Smooth muscle cell (in vitro differentiated cells): ENCODE data around the gene OR2D2. TPM values are rescaled to one million over a fixed set of nuclear protein-coding genes. Genes with fewer than 3 reads are reported as not detected.
"Not testable (repeated sequence)": the region's sequence is repeated elsewhere in the genome, so short reads cannot be mapped to it uniquely, and the experiment has no call there.

Experiments used
- DNase-seq: peaks from one replicate; lab custom pipeline; 2025; ENCODE audit not compliant: unreplicated experiment; lab: John Stamatoyannopoulos, UW
- H2AFZ ChIP-seq: fragments of 200-600 bp; sonication (generic); 2 replicates; pipeline ENCODE4 v1.6.0; 2016; ENCODE audit warnings: antibody characterized with exemption, low read depth, mild to moderate bottlenecking
- H3F3A ChIP-seq: fragments of 200-600 bp; sonication (generic); 2 replicates; pipeline ENCODE4 v1.6.0; 2017; ENCODE audit warnings: antibody characterized with exemption, low read depth
- H3K27ac ChIP-seq: fragments of 200-600 bp; sonication (generic); 2 replicates; pipeline ENCODE4 v1.5.1; 2016; ENCODE audit warnings: low read depth, mild to moderate bottlenecking
- H3K27me3 ChIP-seq: fragments of 200-600 bp; sonication (generic); 2 replicates; pipeline ENCODE4 v1.6.1; 2016; ENCODE audit warnings: low read depth, mild to moderate bottlenecking
- H3K36me3 ChIP-seq: fragments of 200-600 bp; sonication (generic); 2 replicates; pipeline ENCODE4 v1.5.1; 2016; ENCODE audit warnings: low read depth
- H3K4me1 ChIP-seq: fragments of 200-600 bp; sonication (generic); 2 replicates; pipeline ENCODE4 v1.5.1; 2016; ENCODE audit warnings: low read depth
- H3K4me2 ChIP-seq: fragments of 200-600 bp; sonication (generic); 2 replicates; pipeline ENCODE4 v1.6.0; 2016; ENCODE audit warnings: mild to moderate bottlenecking
- H3K4me3 ChIP-seq: fragments of 200-600 bp; sonication (generic); 2 replicates; pipeline ENCODE4 v1.5.1; 2016; ENCODE audit warnings: mild to moderate bottlenecking
- H3K79me2 ChIP-seq: fragments of 200-600 bp; sonication (generic); 2 replicates; pipeline ENCODE4 v1.6.0; 2016; ENCODE audit warnings: low read depth, mild to moderate bottlenecking
- H3K9ac ChIP-seq: fragments of 200-600 bp; sonication (generic); 2 replicates; pipeline ENCODE4 v1.6.0; 2016; ENCODE audit warnings: low read depth
- H3K9me3 ChIP-seq: fragments of 200-600 bp; sonication (generic); replicated peaks from 2 replicates; pipeline ENCODE4 v1.5.1; 2016; ENCODE audit warnings: low read depth
- H4K20me1 ChIP-seq: fragments of 200-600 bp; sonication (generic); 2 replicates; pipeline ENCODE4 v1.6.0; 2016; ENCODE audit warnings: low read depth
- WGBS: methylation state at CpG from one replicate; pipeline ENCODE4 v1.1.7; 2016; ENCODE audit warnings: low lambda C conversion rate; 5-methylcytosine and 5-hydroxymethylcytosine counted together
- polyA plus RNA-seq: library from polyadenylated mRNA; unstranded; fragments of >200 nt; fragmentation: Nextera tagmentation; extraction: Ambion mirVana; gene quantifications from 2 replicates; pipeline ENCODE4 v1.2.1, GENCODE V29; 2016
- total RNA-seq: library from RNA; depleted of rRNA; stranded (reverse); fragments of >200 nt; gene quantifications from 2 replicates; pipeline ENCODE4 v1.2.3, GENCODE V29; 2014
- TF ChIP-seq, protein P1 (sequence below): fragments of 200-600 bp; sonication (generic); IDR thresholded peaks from 2 replicates; pipeline ENCODE4 v1.5.1; 2017; ENCODE audit warnings: borderline replicate concordance, mild to moderate bottlenecking, antibody characterized with exemption; ENCODE audit not compliant: insufficient read depth, poor library complexity, severe bottlenecking

The OR2D2 gene
- total and polyA plus RNA-seq, 2 experiments from 2014 or later = 0.13 TPM; not detected in 1

DNA sequence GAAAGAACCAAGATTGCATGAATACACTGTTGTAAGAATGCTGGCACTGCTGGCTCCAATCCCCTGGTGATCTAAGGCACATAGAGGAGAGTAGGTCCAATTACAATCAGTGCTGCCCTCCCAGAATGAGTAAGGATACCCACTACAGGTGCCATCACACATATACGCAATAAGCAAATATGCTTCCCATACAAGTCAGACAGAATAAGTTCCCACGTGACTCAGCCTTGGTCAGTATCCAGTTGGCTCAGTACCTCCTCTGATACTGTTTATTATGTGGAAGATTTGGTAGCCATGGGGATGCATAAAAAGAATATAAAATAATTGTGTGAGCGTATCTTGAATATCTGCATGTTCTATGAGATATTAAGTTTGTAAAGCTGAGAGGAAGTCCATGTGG, 19.6 kb upstream of the OR2D2 start:
- 93% methylated on average over 3 of the region's 3 CpGs for WGBS
- Histone ChIP-seq H3K27ac (no peak overlapping the region), H3F3A (no peaks in the 10 kb centered on the region), H3K79me2 (no peaks in the 10 kb centered on the region), H2AFZ (no peak overlapping the region), H3K4me2 (no peak overlapping the region), H3K27me3 (no peaks in the 10 kb centered on the region), H3K36me3 (no peaks in the 10 kb centered on the region), H3K9ac (no peak overlapping the region), H3K4me1 (no peaks in the 10 kb centered on the region), H4K20me1 (no peaks in the 10 kb centered on the region), H3K9me3 (no peaks in the 10 kb centered on the region), H3K4me3 (no peak overlapping the region)
- TF ChIP-seq, protein P1, sequence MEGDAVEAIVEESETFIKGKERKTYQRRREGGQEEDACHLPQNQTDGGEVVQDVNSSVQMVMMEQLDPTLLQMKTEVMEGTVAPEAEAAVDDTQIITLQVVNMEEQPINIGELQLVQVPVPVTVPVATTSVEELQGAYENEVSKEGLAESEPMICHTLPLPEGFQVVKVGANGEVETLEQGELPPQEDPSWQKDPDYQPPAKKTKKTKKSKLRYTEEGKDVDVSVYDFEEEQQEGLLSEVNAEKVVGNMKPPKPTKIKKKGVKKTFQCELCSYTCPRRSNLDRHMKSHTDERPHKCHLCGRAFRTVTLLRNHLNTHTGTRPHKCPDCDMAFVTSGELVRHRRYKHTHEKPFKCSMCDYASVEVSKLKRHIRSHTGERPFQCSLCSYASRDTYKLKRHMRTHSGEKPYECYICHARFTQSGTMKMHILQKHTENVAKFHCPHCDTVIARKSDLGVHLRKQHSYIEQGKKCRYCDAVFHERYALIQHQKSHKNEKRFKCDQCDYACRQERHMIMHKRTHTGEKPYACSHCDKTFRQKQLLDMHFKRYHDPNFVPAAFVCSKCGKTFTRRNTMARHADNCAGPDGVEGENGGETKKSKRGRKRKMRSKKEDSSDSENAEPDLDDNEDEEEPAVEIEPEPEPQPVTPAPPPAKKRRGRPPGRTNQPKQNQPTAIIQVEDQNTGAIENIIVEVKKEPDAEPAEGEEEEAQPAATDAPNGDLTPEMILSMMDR = no peak
- no peak for DNase-seq

DNA sequence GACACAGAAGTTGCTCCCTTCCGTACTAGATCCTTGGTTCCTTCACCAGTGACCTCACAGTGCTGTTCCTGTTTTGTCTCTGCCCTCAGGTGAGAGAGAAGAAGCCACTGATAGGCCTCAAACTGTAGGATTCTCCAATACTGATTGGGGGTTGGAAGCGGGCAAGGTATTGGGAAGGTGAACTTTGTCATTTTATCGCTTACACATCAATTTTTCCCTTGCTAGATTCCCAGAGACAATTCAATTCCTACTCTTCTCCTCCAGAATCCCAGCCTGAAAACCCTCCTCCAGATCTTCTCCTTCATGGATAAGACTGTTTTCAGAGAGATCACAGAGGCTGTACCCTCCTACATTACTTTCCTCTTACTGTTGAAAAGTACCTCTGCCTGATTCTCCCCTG, 19.1 kb upstream of the OR2D2 start:
- DNase-seq = no peak
- TF ChIP-seq, protein P1 = no peak
- H3K9ac ChIP-seq = no peak overlapping the region
- no peak overlapping the region for H3K27ac ChIP-seq
- no peak overlapping the region for H3K4me2 ChIP-seq
- no peaks in the 10 kb centered on the region for H3K9me3 ChIP-seq
- 95% methylated on average over 3 of the region's 3 CpGs for WGBS
- H3K36me3 ChIP-seq = no peaks in the 10 kb centered on the region
- no peak overlapping the region for H2AFZ ChIP-seq
- no peaks in the 10 kb centered on the region for H4K20me1 ChIP-seq
- no peaks in the 10 kb centered on the region for H3F3A ChIP-seq
- H3K4me3 ChIP-seq = no peak overlapping the region
- H3K27me3 ChIP-seq = no peaks in the 10 kb centered on the region
- no peaks in the 10 kb centered on the region for H3K79me2 ChIP-seq
- H3K4me1 ChIP-seq = no peaks in the 10 kb centered on the region

DNA sequence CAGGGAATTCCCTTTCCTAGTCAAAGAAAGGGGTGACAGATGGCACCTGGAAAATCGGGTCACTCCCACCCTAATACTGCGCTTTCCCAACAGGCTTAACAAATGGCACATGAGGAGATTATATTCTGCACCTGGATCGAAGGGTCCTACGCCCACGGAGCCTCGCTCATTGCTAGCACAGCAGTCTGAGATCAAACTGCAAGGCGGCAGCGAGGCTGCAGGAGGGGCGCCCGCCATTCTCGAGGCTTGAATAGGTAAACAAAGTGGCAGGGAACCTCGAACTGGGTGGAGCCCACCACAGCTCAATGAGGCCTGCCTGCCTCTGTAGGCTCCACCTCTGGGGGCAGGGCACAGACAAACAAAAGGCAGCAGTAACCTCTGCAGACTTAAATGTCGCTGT, 12.5 kb upstream of the OR2D2 start:
- not testable (repeated sequence) for DNase-seq
- 83% methylated on average over 13 of the region's 13 CpGs for WGBS

DNA sequence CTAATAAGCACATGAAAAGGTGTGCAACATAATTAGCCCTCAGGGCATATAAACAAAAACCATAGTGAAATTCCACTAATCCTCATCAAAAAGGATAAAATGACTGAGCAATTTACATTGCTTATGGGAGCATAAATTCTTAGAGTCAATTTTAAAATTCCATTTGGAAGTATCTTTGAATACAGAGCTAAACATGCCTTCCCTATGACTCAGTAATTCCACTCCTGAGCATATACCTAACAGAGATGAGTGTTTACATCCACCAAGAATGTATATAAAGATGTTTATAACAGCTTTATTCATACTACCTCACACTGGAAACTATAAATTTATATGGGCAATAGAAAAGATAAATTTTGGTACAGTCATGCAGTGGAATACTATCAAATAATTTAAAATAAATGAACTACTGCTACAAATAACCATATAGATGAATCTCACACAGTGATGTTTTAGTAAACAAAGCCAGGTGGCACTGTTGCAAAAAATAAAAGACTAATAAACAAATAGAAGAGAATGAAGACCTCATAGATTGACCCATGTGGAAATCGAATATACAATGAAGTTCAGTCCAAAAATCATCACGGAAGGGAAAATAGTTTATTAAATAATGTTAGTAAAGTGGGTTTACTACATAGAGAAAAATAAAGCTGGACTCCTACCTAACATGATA, 8.2 kb upstream of the OR2D2 start:
- Histone ChIP-seq H3K9ac (no peak overlapping the region), H3K4me3 (no peak overlapping the region), H3F3A (no peaks in the 10 kb centered on the region), H3K79me2 (no peaks in the 10 kb centered on the region), H3K4me1 (no peaks in the 10 kb centered on the region), H3K27me3 (no peaks in the 10 kb centered on the region), H4K20me1 (no peaks in the 10 kb centered on the region), H2AFZ (no peak overlapping the region), H3K9me3 (no peaks in the 10 kb centered on the region), H3K27ac (no peak overlapping the region), H3K4me2 (no peak overlapping the region), H3K36me3 (no peaks in the 10 kb centered on the region)
- WGBS = 85% methylated on average over 2 of the region's 2 CpGs
- no peak for DNase-seq
- TF ChIP-seq, protein P1 = no peak

More for the DNA sequence above, 12.5 kb upstream of the OR2D2 start:
- H3K4me2 ChIP-seq, H3K27me3 ChIP-seq, H3K27ac ChIP-seq, H4K20me1 ChIP-seq, H3K79me2 ChIP-seq, H3F3A ChIP-seq, H3K4me3 ChIP-seq, H3K9ac ChIP-seq, H3K9me3 ChIP-seq, H2AFZ ChIP-seq, H3K36me3 ChIP-seq, H3K4me1 ChIP-seq: not testable (repeated sequence)
